Endothelial cell of umbilical vein (primary cell): ENCODE data around the gene ATG10. TPM values are rescaled to one million over a fixed set of nuclear protein-coding genes. Genes with fewer than 3 reads are reported as not detected.

ENCODE experiments used
- BruUV-seq: library from RNA; stranded (reverse); fragments of 400-500 nt; replicated peaks from 2 replicates; lab custom pipeline; 2021; lab: Mats Ljungman, UMichigan
- CTCF ChIA-PET: fragments of 300-600, 350-600 bp; sonication (Branson Sonifier 250); formaldehyde crosslinking; loops from one replicate; lab custom pipeline; 2021; ENCODE audit warnings: antibody characterized with exemption, inconsistent platforms; lab: Charles Lee
- POLR2A ChIA-PET: fragments of 300-600, 350-600 bp; sonication (Branson Sonifier 250); formaldehyde crosslinking; loops from one replicate; lab custom pipeline; 2021; ENCODE audit warnings: antibody characterized with exemption, inconsistent platforms; lab: Charles Lee
- DNase-seq: peaks from one replicate; pipeline ENCODE4 v3.0.0-alpha.2; 2011; ENCODE audit warnings: low read depth, low spot score
- FAIRE-seq: peaks from 2 replicates; lab custom pipeline; 2011; peaks lifted over from hg19 to GRCh38; lab: Jason Lieb, UNC
- H2AFZ ChIP-seq: 2 replicates; pipeline ENCODE4 v1.6.0; 2012; ENCODE audit warnings: low read depth, low read length, control low read depth, inconsistent platforms
- H3K27ac ChIP-seq: 2 replicates; pipeline ENCODE4 v1.5.1; 2011; ENCODE audit warnings: low read depth, mild to moderate bottlenecking, control low read depth, low read length, moderate library complexity; ENCODE audit not compliant: insufficient read depth
- H3K27me3 ChIP-seq, 2 experiments: 2 replicates each; pipeline versions ENCODE4 v1.6.0 to v1.6.1; 2011; ENCODE audit warnings: low read length in 2 of 2, mixed read lengths in 1 of 2; ENCODE audit not compliant: control insufficient read depth in 2 of 2, insufficient read depth in 2 of 2
- H3K36me3 ChIP-seq, 2 experiments: 2 replicates in 1 of 2; 3 replicates in 1 of 2; pipeline ENCODE4 v1.5.1; 2011; ENCODE audit warnings: low read length in 2 of 2, mild to moderate bottlenecking in 1 of 2, moderate library complexity in 1 of 2; ENCODE audit not compliant: control insufficient read depth in 2 of 2, insufficient read depth in 2 of 2; ENCODE audit errors: extremely low read depth in 1 of 2
- H3K4me1 ChIP-seq: 3 replicates; pipeline ENCODE4 v1.5.1; 2011; ENCODE audit warnings: mild to moderate bottlenecking, low read length; ENCODE audit not compliant: control insufficient read depth, insufficient read depth; ENCODE audit errors: extremely low read depth
- H3K4me2 ChIP-seq: 2 replicates; pipeline ENCODE4 v1.6.1; 2011; ENCODE audit warnings: low read length, control low read depth, mixed read lengths; ENCODE audit not compliant: insufficient read depth
- H3K4me3 ChIP-seq, 3 experiments: fragments of 200-600 bp in 1 of 3; sonication (generic), shearing (Covaris generic) in 1 of 3; replicated peaks in 1 of 3; 2 replicates each; pipeline ENCODE4 v1.5.1; 2011 to 2016; ENCODE audit warnings: control low read depth in 3 of 3, low read length in 3 of 3, mild to moderate bottlenecking in 2 of 3, inconsistent platforms in 1 of 3, low read depth in 1 of 3, moderate library complexity in 1 of 3; ENCODE audit not compliant: insufficient read depth in 1 of 3
- H3K79me2 ChIP-seq: 2 replicates; pipeline ENCODE4 v1.6.0; 2012; ENCODE audit warnings: low read length, inconsistent platforms; ENCODE audit not compliant: control insufficient read depth, insufficient read depth
- H3K9ac ChIP-seq: replicated peaks from 2 replicates; pipeline ENCODE3; 2011; ENCODE audit warnings: low read length, control low read depth; ENCODE audit not compliant: insufficient read depth; ENCODE audit errors: extremely low read depth
- H3K9me1 ChIP-seq: replicated peaks from 3 replicates; pipeline ENCODE4 v1.6.0; 2011; ENCODE audit warnings: mild to moderate bottlenecking, low read length; ENCODE audit not compliant: control insufficient read depth, insufficient read depth; ENCODE audit errors: extremely low read depth
- H3K9me3 ChIP-seq: replicated peaks from 2 replicates; pipeline ENCODE4 v1.5.1; 2012; ENCODE audit warnings: low read length, inconsistent platforms; ENCODE audit not compliant: control insufficient read depth, insufficient read depth
- H4K20me1 ChIP-seq: replicated peaks from 2 replicates; pipeline ENCODE3; 2011; ENCODE audit warnings: mild to moderate bottlenecking, low read length; ENCODE audit not compliant: control insufficient read depth, insufficient read depth; ENCODE audit errors: extremely low read depth
- CTCF ChIP-seq, 2 donors: IDR thresholded peaks; 1 replicate in 1 of 2; 2 replicates in 1 of 2; pipeline ENCODE4 v1.5.1; 2011; ENCODE audit warnings: low read length in 2 of 2, mild to moderate bottlenecking in 2 of 2, moderate library complexity in 2 of 2, control low read depth in 1 of 2, inconsistent platforms in 1 of 2, low read depth in 1 of 2; ENCODE audit not compliant: insufficient read depth in 1 of 2; ENCODE audit errors: extremely low read depth in 1 of 2
- EZH2 ChIP-seq: IDR thresholded peaks from 2 replicates; pipeline ENCODE4 v1.6.1; 2012; ENCODE audit warnings: borderline replicate concordance, low read depth, mild to moderate bottlenecking, moderate library complexity, low read length, inconsistent platforms; ENCODE audit not compliant: severe bottlenecking
- FOS ChIP-seq: IDR thresholded peaks from 2 replicates; pipeline ENCODE4 v1.6.1; 2011; ENCODE audit warnings: mild to moderate bottlenecking, low read length, moderate library complexity, borderline replicate concordance; ENCODE audit not compliant: insufficient read depth
- GATA2 ChIP-seq: IDR thresholded peaks from 2 replicates; pipeline ENCODE4 v1.7.0; 2011; ENCODE audit warnings: low read depth, mild to moderate bottlenecking, moderate library complexity, mixed read lengths, low read length; ENCODE audit not compliant: insufficient read length, insufficient read depth
- JUN ChIP-seq: IDR thresholded peaks from 2 replicates; pipeline ENCODE4 v1.6.1; 2011; ENCODE audit warnings: borderline replicate concordance, low read depth; ENCODE audit not compliant: insufficient read length, insufficient read depth
- MYC ChIP-seq: IDR thresholded peaks from one replicate; pipeline ENCODE4 v1.6.1; 2011; ENCODE audit warnings: mild to moderate bottlenecking, low read depth, low read length
- POLR2A ChIP-seq: IDR thresholded peaks from 2 replicates; pipeline ENCODE4 v1.6.1; 2012; ENCODE audit warnings: low read depth, mild to moderate bottlenecking, control low read depth, low read length
- POLR2AphosphoS5 ChIP-seq: IDR thresholded peaks from 2 replicates; pipeline ENCODE4 v1.6.1; 2012; ENCODE audit warnings: low read depth, mild to moderate bottlenecking, control low read depth, low read length, moderate library complexity; ENCODE audit not compliant: insufficient read depth
- dilution Hi-C: fragments of 300-500 bp; cut with MboI; formaldehyde crosslinking; loops from one replicate; pipeline ENCODE4 v1.15.0; 2019; ENCODE audit warnings: low sequenced_read_pairs; ENCODE audit not compliant: extremely low pct_ligation_motif_present
- intact Hi-C: fragments of 100-400 bp; cut with micrococcal nuclease; formaldehyde crosslinking; loops from one replicate; pipeline ENCODE4 v1.10.0; 2022
- polyA plus RNA-seq, 4 experiments: library from polyadenylated mRNA; depleted of rRNA in 3 of 4; stranded (reverse) in 3 of 4; unstranded in 1 of 4; fragments of >200 nt; gene quantifications; 2 replicates each; pipeline versions ENCODE4 v1.2.1 to v1.2.3, GENCODE V29; 2011 to 2012; ENCODE audit warnings: missing spikeins in 1 of 4
- total RNA-seq: library from RNA; stranded (reverse); gene quantifications from 2 replicates; pipeline ENCODE4 v1.2.3, GENCODE V29; 2021
- TF ChIP-seq, protein P1 (sequence below): IDR thresholded peaks from 2 replicates; pipeline ENCODE4 v1.6.1; 2011; ENCODE audit not compliant: insufficient read depth, insufficient read length

ATG10 gene
- total and polyA plus RNA-seq, 2 donors (not counting 3 experiments of a cell fraction or from before 2014, with no cell fraction given), result 1.6 to 3.9 TPM

- dilution Hi-C loops (no loop called here), intact Hi-C loops (no loop called here)
- Histone ChIP-seq H2AFZ (no peak overlapping the region), H4K20me1 (no peaks in the 10 kb centered on the region), H3K4me2 (no peak overlapping the region), H3K27me3 (no peaks in the 10 kb centered on the region), H3K27ac (no peak overlapping the region), H3K9me3 (no peaks in the 10 kb centered on the region), H3K9ac (no peak overlapping the region), H3K36me3 (no peaks in the 10 kb centered on the region), H3K79me2 (no peaks in the 10 kb centered on the region), H3K4me1 (no peaks in the 10 kb centered on the region), H3K9me1 (no peaks in the 10 kb centered on the region), H3K4me3 (no peak overlapping the region)
- no peak for FAIRE-seq
- TF ChIP-seq GATA2 (no peak), CTCF (IDR thresholded peaks at IDR 0.05; ENCODE audit: extremely low read depth in 1 of 2, insufficient read depth in 1 of 2, low read depth in 1 of 2, low read length in 2 of 2) (no peak), EZH2 (no peak), POLR2A (no peak), JUN (no peak), MYC (no peak), POLR2AphosphoS5 (no peak), FOS (no peak)
- TF ChIP-seq, protein P1, sequence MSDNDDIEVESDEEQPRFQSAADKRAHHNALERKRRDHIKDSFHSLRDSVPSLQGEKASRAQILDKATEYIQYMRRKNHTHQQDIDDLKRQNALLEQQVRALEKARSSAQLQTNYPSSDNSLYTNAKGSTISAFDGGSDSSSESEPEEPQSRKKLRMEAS, result no peak
- BruUV-seq, result no TSS peak
- ChIA-PET CTCF (no interaction called here), POLR2A (no interaction called here)
- DNase-seq, result no peak
Measured at GRCh38 chr5:82197550-82197949, 225.7 kb downstream of the ATG10 start.
